ENCODE data around the gene LASP1.
A peak's percentile ranks its signal among the peaks of the same experiment; 100 is the strongest.

GRCh38 chr17:38848939-38849605 is 20.8 kb upstream of the LASP1 start:
- TF ChIP-seq CTCF (IDR thresholded peaks at IDR 0.05; ENCODE audit: insufficient read depth, low read length) (no peak), REST (IDR thresholded peaks at IDR 0.05; ENCODE audit: insufficient replicate concordance, low read depth) (no peak), POLR2AphosphoS5 (IDR thresholded peaks at IDR 0.05; ENCODE audit: low read depth) (peak; percentile 65; the same call in 1 of the 2 replicates), GABPA (IDR thresholded peaks at IDR 0.05; ENCODE audit: low read depth) (no peak)
